Measurements from ENCODE around the gene VSTM2B. TPM values are rescaled to one million over a fixed set of nuclear protein-coding genes. Genes with fewer than 3 reads are reported as not detected.

The VSTM2B gene
- total and polyA plus RNA-seq, 2 of the 13 experiments (the other 11 are each of a cell fraction or from before 2014, with no cell fraction given): not detected

GRCh38 chr19:29605653-29606419 is 80.0 kb downstream of the VSTM2B start, which contains the start of gene POP4 (continued):
- TF ChIP-seq ZBTB39 (CRISPR knock-in tag; IDR thresholded peaks at IDR 0.05): no peak
- TF ChIP-seq, protein P1, sequence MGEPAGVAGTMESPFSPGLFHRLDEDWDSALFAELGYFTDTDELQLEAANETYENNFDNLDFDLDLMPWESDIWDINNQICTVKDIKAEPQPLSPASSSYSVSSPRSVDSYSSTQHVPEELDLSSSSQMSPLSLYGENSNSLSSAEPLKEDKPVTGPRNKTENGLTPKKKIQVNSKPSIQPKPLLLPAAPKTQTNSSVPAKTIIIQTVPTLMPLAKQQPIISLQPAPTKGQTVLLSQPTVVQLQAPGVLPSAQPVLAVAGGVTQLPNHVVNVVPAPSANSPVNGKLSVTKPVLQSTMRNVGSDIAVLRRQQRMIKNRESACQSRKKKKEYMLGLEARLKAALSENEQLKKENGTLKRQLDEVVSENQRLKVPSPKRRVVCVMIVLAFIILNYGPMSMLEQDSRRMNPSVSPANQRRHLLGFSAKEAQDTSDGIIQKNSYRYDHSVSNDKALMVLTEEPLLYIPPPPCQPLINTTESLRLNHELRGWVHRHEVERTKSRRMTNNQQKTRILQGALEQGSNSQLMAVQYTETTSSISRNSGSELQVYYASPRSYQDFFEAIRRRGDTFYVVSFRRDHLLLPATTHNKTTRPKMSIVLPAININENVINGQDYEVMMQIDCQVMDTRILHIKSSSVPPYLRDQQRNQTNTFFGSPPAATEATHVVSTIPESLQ (CRISPR knock-in tag; conservative IDR thresholded peaks at IDR 0.05): no peak
- no peak for TF ChIP-seq ZBTB2 (CRISPR knock-in tag; IDR thresholded peaks at IDR 0.05; ENCODE audit: low read depth)
- 0 out of 2 replicates have a peak, but pooled peaks have one; percentile 61 for TF ChIP-seq ZNF160 (CRISPR knock-in tag; IDR thresholded peaks at IDR 0.05)
- peak; percentile 100 for TF ChIP-seq ATF1 (CRISPR knock-in tag; IDR thresholded peaks at IDR 0.05)
- TF ChIP-seq, protein P2, sequence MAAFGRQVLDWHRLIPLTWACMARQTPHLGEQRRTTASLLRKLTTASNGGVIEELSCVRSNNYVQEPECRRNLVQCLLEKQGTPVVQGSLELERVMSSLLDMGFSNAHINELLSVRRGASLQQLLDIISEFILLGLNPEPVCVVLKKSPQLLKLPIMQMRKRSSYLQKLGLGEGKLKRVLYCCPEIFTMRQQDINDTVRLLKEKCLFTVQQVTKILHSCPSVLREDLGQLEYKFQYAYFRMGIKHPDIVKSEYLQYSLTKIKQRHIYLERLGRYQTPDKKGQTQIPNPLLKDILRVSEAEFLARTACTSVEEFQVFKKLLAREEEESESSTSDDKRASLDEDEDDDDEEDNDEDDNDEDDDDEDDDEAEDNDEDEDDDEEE (CRISPR knock-in tag; IDR thresholded peaks at IDR 0.05): peak; percentile 94
- TF ChIP-seq PHF5A (CRISPR knock-in tag; IDR thresholded peaks at IDR 0.05; ENCODE audit: low read depth, unreplicated experiment): no peak
- peak; percentile 98 for TF ChIP-seq PCBP1 (IDR thresholded peaks at IDR 0.05; ENCODE audit: borderline replicate concordance, low read depth, low read length)
- no peak for TF ChIP-seq ZNF337 (CRISPR knock-in tag; IDR thresholded peaks at IDR 0.05; ENCODE audit: borderline replicate concordance, low read depth)
- no peak for TF ChIP-seq ISL2 (CRISPR knock-in tag; IDR thresholded peaks at IDR 0.05)
- peak; percentile 98 for TF ChIP-seq ZHX2 (IDR thresholded peaks at IDR 0.05; ENCODE audit: low read depth)
- no peak for TF ChIP-seq ZHX2 (CRISPR knock-in tag; IDR thresholded peaks at IDR 0.05; ENCODE audit: borderline replicate concordance)
- TF ChIP-seq PAF1 (CRISPR knock-in tag; IDR thresholded peaks at IDR 0.05): no peak
